HG03378 (cell line): ENCODE data around the gene PRSS12.
"Not testable (repeated sequence)": the region's sequence is repeated elsewhere in the genome, so short reads cannot be mapped to it uniquely, and the experiment has no call there.

Source experiments
- ATAC-seq: cut with Tn5 transposase; IDR thresholded peaks from one replicate; pipeline ENCODE4 v1.9.1; 2021; ENCODE audit warnings: mild to moderate bottlenecking, moderate library complexity; ENCODE audit not compliant: unreplicated experiment

PRSS12 gene, protein sequence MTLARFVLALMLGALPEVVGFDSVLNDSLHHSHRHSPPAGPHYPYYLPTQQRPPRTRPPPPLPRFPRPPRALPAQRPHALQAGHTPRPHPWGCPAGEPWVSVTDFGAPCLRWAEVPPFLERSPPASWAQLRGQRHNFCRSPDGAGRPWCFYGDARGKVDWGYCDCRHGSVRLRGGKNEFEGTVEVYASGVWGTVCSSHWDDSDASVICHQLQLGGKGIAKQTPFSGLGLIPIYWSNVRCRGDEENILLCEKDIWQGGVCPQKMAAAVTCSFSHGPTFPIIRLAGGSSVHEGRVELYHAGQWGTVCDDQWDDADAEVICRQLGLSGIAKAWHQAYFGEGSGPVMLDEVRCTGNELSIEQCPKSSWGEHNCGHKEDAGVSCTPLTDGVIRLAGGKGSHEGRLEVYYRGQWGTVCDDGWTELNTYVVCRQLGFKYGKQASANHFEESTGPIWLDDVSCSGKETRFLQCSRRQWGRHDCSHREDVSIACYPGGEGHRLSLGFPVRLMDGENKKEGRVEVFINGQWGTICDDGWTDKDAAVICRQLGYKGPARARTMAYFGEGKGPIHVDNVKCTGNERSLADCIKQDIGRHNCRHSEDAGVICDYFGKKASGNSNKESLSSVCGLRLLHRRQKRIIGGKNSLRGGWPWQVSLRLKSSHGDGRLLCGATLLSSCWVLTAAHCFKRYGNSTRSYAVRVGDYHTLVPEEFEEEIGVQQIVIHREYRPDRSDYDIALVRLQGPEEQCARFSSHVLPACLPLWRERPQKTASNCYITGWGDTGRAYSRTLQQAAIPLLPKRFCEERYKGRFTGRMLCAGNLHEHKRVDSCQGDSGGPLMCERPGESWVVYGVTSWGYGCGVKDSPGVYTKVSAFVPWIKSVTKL

DNA sequence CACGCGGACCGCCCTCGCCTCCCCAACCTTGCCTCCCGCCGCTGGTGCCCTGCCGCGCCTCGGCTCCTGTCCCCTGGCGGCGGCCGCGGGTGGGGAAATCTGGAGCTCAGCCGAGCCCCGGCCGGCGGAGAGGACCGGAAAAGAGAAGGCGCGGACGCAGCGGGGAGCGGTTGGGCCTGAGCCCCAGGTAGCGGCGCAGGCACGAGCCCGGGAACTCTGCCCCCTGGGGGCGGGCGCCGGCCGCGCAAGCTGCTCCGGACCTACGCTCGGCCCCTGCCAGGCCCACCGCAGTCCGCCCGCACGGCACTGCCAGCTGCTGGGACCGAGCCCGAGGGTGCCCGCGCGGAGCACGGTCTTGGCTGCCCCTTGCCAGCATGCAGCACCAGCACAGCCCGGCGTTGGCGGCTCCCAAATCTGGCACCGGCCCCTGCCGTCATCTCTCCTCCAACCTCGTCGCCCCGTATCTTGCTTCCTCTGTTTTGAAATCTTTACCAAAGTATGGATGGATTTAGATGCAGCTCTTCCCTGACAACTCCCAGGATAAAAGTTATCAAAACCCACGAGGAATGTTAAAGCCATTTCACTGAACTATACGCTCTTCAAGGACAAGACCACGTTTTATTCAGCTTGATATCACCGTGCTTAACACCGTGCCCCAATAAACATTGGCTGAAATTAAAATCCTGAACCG is at the start of gene PRSS12:
TSS of gene PRSS12 (minus strand) at position 161 of the 691 bp plus-strand sequence. CDS start 283 bp downstream, outside the sequence.
- ATAC-seq = peak; percentile 89

DNA sequence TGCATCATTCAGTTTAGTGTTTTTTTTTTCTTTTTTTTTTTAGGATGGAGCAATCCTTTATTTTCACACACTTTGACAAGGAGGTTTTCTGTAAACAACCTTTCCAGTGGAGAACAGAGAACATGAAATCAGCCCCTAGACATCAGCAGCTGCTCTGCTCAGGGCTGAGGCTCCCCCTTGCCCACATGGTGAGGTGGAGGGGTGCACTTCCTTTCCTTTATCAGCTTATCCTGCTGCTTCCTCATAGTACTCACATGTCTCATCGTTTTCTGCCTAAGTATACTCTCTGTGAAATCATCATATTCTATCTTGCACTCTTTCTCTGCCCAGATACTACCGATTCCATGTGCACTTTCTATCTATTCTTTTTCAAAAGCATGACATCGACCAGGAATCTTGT is 47.6 kb upstream of the PRSS12 start:
- no peak for ATAC-seq

DNA sequence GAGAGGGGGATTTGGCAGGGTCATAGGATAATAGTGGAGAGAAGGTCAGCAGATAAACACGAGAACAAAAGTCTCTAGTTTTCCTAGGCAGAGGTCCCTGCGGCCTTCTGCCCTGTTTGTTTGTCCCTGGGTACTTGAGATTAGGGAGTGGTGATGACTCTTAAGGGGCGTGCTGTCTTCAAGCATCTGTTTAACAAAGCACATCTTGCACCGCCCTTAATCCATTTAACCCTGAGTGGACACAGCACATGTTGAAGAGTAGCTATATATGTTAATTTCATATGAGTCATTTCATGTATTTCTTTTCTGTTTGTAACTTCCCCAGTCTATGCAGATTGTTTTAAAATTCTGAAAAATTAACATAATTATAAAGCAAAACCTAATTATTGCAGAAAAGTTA is 47.1 kb upstream of the PRSS12 start:
- not testable (repeated sequence) for ATAC-seq

DNA sequence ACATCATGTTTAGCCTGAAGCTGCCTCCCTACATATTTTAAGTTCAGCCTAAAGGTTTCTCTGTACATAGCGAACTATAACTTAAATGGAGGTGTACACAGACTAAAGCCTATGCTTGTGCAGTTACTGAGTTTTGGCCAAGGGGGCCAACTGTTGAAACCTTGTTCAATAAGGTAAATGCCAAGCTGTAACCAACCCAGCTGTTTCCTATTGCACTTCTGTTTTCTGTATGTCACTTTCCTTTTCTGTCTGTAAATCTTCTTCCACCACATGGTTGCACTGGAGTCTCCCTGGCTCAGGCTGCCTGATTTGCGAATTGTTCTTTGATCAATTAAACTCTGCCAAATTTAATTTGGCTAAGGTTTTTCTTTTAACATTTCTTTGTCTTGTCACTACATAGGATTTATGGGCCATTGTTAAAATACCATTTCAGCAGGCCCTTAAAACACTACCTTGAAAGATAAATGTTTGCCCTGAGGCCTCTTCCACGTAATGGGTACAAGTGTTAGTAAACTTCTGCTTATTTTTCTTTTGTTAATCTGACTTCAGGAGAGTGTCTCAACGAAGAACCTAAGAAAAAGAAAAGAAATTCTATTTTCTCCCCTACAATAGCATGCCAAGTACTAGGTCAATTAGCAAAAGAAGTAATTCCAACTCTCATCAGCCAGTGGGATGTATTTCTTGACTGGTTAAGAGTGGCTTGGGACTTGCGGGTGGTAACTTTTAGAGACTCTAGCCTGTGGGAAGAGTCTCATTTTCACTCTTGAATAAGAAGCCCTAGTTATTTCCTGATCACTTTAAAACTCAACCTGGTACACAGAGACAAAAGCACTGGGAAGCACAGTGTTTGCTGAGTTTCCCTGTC is 45.7 kb upstream of the PRSS12 start:
- peak; percentile 95 for ATAC-seq

DNA sequence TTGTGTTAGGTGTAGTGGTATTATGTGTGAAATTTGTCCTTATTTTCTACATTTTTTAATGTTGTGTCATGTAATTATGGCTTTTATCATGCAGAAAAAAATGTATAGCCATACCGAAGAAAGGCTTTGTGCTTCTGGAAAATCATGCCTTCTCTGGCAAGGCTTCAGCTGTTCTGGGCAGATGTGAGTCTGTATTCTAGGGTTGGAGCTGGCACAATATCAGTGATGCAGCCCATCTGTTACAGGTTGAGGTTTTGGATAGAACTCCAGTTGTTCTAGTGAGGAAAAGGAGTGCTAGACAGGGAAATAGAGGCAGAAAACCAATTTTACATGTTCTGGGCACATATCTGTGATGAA is 44.8 kb upstream of the PRSS12 start:
- ATAC-seq = no peak

DNA sequence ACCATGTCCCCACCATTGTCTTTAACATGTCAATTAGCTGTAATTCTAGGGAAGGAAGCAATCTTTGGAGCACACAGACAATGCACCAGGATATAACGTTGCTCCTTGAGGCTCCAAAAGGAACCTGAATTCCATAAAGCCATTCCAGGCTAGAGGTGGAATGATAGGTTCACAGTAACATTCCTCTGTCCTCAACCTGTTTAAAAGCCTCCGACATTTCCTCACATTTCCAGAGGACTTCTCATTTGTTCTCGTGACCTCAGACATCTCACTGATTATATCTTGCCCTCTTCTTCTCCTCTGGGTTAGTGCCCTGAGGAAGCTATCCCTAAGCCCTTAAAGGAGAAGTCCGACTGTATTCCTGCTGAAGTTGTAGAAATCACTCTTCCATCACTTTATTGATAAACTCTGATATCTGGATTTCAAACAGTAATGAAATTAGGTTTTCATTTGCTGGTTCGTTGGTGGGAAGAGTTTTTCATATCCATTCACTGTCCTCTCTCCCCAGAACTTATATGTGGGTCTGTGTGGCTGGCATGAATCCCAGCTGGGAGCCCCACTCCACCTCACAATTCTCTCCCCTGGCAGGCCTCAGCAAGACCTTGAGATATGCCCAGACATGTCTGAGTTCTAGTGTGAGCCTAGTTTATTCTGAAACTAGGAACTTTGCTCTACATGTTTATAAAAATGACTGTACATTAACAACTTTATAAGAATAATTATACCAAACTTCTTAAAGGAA is 44.2 kb upstream of the PRSS12 start:
- ATAC-seq = no peak

DNA sequence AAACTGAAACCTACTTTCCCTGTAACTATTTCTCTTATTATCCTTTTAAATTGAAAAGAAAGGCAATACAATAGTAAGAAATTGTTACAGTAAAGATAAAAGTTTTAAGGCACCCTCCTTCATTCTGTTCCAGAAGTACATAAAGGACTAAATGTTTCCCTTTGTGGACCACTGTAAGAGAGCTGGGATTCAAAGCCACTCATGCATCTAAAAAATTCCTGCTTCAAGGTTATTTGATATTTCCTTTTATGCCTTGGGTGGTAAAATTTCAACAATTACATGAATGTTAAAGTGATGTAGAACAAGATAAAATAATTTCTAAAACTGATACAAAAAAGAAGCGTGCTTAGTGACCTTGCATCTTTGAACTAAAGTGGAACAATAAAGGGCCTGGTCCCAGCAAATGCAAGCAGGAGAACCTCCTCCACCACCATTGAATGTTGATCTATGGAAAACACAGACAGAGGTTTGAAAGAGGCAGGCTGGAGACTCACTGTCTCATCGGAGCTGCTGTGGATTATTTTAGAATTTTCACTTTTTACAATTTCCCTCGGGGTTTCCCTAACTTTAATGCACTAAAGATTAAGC is 42.3 kb upstream of the PRSS12 start:
- no peak for ATAC-seq

DNA sequence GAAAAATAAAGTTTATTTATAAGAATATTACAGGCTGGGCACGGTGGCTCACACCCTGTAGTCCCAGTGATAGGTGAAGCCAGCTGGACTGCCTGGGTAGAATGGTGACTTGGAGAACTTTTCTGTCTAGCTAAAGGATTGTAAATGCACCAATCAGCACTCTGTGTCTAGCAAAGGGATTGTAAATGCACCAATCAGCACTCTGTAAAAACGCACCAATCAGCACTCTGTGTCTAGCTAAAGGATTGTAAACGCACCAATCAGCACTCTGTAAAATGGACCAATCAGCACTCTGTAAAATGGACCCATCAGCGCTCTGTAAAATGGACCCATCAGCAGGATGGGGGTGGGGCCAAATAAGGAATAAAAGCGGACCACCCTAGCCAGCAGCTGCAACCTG is 39.7 kb upstream of the PRSS12 start:
- not testable (repeated sequence) for ATAC-seq

DNA sequence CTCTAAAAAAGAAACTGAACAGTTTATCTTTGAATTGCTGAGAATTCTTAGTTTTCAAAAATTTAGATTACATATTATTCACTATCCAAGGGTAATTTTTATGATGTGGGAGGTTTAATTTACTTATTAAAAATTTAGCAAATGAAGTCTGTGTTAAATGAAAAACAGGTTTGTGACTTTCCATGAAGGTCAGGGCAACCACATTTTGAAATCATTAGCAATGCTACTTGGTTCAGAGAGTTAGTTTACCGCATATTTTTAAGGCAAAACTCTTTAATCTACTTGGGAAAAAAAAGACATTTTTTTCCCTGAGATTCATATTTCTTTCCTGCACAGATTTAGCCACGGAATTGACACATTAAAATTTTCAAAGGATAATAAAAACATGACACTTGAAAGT is 37.3 kb upstream of the PRSS12 start:
- no peak for ATAC-seq

DNA sequence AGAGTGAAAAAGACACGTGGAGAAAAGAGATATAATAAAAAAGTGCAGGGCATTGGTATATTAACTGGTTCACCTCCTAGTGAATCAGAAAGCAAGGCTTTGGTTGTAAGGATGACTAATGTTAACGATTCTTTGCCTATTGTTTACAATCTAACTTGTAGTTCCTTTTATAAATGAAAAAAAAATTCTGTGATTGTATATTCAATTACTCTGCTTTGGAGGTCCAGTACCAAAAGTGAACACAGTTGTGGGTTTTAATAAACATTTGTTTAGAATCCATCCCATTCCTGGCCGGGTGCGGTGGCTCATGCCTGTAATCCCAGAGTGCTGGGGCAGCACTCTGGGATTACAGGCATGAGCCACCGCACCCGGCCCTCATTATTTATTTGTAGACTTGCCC is 36.9 kb upstream of the PRSS12 start:
- ATAC-seq = no peak

DNA sequence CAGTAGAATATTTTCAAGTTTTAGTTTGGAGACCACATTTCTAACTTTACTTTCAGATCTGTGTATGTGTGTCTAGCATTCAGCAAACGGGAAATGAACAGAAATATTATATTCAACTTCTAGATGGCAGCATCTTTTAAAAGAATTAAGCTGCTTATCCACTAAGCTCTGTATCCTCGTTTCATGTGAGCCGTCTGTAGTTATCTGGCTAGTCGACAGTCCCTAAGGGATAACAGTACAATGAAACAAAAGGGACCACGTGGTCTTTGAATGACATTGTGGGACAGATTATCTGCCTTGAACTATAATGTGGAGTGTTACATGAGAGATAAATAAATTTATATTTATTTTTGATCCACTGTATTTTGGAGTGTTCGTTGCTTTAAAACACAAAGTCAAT is 35.8 kb upstream of the PRSS12 start:
- no peak for ATAC-seq

DNA sequence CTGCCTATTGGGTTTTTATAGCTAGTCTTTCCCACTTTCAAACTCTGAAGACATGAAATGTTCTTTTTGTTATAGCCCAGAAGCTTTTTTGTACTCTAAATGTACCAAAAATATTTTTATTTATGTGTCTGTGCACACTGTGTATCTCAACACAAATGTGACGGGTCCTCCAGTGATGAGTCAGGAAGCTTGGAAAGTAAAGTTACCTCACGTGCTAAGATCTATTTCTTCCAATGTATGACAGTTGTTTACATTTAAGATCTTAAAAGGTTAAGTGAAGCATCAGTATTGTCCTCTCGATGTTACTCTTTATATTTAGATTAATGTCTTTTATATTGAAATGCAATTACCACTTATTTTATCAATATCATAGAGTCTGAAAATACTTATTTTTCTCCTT is 29.1 kb upstream of the PRSS12 start:
- ATAC-seq = no peak

DNA sequence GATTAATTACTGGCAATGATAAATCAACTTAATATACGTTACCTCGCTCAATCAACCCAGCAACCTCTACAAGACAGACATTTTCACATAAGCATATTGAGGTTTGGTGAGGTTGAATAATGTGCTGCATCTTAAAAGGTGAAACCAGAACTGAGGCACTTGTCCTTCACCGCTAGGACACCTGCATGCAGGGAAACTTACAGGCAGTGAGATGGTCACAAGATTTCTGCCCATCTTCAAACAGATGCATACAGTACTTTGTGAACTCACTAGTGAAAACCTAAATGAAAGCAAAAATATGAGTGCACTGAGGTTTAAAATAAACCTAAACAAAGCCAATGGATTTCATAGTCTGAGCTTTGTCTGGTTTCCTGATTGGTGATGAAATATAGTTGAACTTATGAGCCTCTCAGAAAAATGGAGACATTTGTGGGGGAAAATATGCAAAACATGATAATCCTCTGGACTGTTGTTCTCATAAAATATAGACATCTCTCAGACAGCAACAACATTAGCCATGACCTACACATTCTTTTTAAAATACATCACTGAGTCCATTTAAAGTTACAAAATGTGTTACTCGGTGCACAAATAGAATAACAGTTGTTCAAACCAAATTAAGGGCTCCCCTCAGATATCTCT is 20.9 kb upstream of the PRSS12 start:
- no peak for ATAC-seq

DNA sequence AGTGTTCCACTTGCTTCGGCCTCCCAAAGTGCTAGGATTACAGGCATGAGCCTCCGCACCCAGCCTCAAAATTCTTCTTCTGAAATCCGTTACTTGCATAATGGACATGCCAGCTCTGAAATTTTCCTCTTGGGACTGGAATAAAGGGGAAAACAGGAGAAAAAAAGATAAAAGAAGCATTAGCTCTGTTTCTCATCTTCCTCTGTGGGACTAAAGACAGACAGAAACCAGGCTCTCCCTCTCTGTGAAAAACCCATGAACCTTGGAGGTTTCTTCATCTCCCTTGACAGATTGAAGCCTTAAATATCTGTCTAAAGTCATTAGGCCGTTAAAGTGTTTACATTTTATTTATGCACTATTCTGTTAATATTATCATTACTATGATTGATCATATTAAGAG is 19.4 kb upstream of the PRSS12 start:
- ATAC-seq = no peak

DNA sequence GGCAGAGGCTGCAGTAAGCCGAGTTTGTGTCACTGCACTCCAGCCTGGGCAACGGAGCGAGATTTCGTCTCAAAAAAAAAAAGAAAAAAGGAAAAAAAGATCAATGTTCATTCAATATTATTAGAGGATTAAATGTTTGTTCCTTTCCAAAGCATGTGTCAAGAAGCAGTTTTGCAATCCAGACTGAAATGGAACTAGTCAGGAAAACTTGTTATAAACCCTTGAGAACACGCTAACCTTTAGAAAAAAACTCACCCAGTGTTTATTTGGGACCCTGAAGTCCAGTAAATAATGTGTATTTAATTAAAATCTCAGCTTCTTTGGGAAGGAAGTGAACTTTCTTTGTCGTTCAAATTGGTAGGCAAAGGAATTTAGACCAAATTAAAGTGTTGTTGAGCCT is 16.4 kb upstream of the PRSS12 start:
- no peak for ATAC-seq

DNA sequence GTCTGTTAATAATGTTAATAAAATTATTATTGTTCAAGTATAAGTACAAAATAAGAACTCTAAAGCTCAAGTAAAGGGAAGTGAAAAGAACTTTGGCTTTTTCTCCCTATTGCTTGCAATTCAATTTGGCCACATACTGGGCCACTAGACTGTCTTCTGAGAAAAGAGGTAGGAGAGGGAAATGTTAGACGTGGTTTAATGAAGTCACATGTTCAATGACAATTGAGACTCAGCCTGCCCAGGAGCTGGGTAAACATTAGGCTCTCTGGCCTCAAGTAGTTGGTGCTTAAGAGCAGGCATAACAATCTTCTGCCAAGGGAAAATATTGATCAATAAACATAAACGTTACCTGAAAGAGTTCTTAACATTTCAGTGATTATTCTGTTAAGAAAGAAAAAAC is 15.1 kb upstream of the PRSS12 start:
- ATAC-seq = no peak

DNA sequence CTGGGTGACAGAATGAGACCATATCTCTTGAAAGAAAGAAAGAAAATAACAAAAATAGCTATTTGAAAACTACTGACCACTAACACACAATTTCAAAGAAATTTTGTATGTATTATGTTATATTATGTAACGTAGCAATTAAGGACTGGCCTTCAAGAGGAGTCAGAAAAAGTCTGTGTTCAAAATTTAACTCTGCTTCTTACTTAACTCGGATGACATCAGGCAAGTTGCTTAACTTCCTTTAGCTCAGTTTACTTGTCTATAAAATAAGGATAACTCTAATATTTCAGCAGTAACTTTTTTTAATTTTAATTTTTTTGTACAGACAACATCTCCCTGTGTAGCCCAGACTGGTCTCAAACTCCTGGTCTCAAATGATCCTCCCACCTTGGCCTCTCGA is 14.6 kb upstream of the PRSS12 start:
- ATAC-seq = no peak

DNA sequence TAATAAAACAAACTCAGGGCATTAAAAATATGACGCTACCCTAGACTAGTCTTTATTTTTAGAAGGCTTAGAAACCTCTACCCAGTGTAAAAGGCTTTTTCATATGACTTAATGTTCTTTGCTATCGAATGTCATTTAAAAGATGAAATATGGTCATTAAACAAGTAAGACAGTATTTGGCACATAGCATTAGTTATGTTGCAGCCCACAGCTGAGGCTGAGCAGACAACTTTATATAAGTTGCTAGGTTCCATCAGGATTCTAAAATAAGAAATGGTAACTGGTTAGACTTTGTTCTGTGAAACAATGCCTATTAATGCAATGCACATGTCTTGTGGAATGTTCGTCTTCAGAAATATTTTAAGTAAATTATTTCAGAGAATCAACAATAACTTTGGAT is 10.4 kb upstream of the PRSS12 start:
- no peak for ATAC-seq

DNA sequence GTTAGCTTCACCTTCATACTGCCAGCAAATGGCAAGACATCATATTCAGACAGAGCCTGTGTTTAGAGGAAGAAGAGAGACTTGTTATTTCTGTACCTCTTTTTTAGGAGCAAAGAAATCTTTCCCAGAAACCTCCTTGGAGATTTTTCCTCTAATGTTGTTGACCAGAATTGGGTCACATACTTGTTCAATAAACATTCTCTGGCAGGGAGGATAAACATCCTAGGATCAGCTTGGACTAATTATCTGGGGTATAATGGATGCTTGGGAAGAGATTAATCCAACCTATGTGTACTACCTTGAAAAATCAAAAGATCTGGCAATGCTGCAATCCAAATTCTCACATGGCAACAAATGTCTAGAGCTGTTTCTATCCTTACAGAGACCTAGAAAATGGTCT is 8.4 kb upstream of the PRSS12 start:
- ATAC-seq = no peak
